ENCODE data around the gene C7orf57.

Gene C7orf57

GRCh38 chr7:48017674-48018073, 17.7 kb upstream of the C7orf57 start:
- Histone ChIP-seq H3K4me1 (no peaks in the 10 kb centered on the region), H3K36me3 (no peaks in the 10 kb centered on the region), H3K27me3 (no peaks in the 10 kb centered on the region), H3K9me3 (no peaks in the 10 kb centered on the region), H3K27ac (no peak overlapping the region), H3K4me3 (no peak overlapping the region)
- intact Hi-C loops (cut with DNase I; ENCODE audit: low total_unique reads), result no loop called here
- no peak for DNase-seq
- no peak for TF ChIP-seq CTCF (IDR thresholded peaks at IDR 0.05)

GRCh38 chr7:48025624-48026023, 9.7 kb upstream of the C7orf57 start:
- no peak overlapping the region for H3K4me3 ChIP-seq
- peaks cover 0 to 8% of the 10 kb centered on the region in 2 donors for H3K27me3 ChIP-seq
- intact Hi-C loops (cut with DNase I; ENCODE audit: low total_unique reads), result no loop called here
- no peaks in the 10 kb centered on the region for H3K36me3 ChIP-seq
- no peak for TF ChIP-seq CTCF (IDR thresholded peaks at IDR 0.05)
- peaks cover 0 to 5% (median 0%) of the 10 kb centered on the region in 3 donors for H3K9me3 ChIP-seq
- no peak for DNase-seq
- H3K4me1 ChIP-seq, result no peaks in the 10 kb centered on the region
- no peak overlapping the region for H3K27ac ChIP-seq

GRCh38 chr7:48028938-48029337, 6.4 kb upstream of the C7orf57 start, which contains the start of gene SUN3:
SUN3 (minus strand) TSS chr7:48029107; CDS start chr7:48028938, 169 bp downstream.
- no peaks in the 10 kb centered on the region for H3K36me3 ChIP-seq
- H3K4me1 ChIP-seq, result no peaks in the 10 kb centered on the region
- H3K9me3 ChIP-seq, result peaks cover 0 to 5% (median 0%) of the 10 kb centered on the region in 3 donors
- no peak within 1 kb of the TSS for H3K27ac ChIP-seq
- TF ChIP-seq CTCF (IDR thresholded peaks at IDR 0.05), result no peak
- intact Hi-C loops (cut with DNase I; ENCODE audit: low total_unique reads), result no loop called here
- no peak for DNase-seq
- peaks cover 0 to 8% of the 10 kb centered on the region in 2 donors for H3K27me3 ChIP-seq
- H3K4me3 ChIP-seq, result no peak within 1 kb of the TSS

- intact Hi-C loops (cut with DNase I; ENCODE audit: low total_unique reads), result no loop called here
- Histone ChIP-seq H3K9me3 (no peaks in the 10 kb centered on the region), H3K4me1 (peaks cover 0 to 14% (median 8%) of the 10 kb centered on the region in 4 donors), H3K4me3 (no peak overlapping the region), H3K27ac (no peak overlapping the region), H3K27me3 (peaks cover 0 to 8% of the 10 kb centered on the region in 2 donors), H3K36me3 (no peaks in the 10 kb centered on the region)
- DNase-seq, result no peak
- TF ChIP-seq CTCF (IDR thresholded peaks at IDR 0.05), result no peak
These were observed 4.2 kb upstream of the C7orf57 start for GRCh38 chr7:48031111-48031510.

- H3K27ac ChIP-seq, result no peak overlapping the region
- TF ChIP-seq CTCF (IDR thresholded peaks at IDR 0.05), result no peak
- intact Hi-C loops (cut with DNase I; ENCODE audit: low total_unique reads), result loop anchor here (2.0 kb wide), 1 partner anchor 77 kb away; no protein-coding TSS in a partner anchor
- H3K36me3 ChIP-seq, result no peaks in the 10 kb centered on the region
- no peak overlapping the region for H3K4me3 ChIP-seq
- H3K4me1 ChIP-seq, result peaks cover 0 to 17% (median 11%) of the 10 kb centered on the region in 4 donors
- H3K27me3 ChIP-seq, result peaks cover 0 to 9% of the 10 kb centered on the region in 2 donors
- H3K9me3 ChIP-seq, result no peaks in the 10 kb centered on the region
- DNase-seq, result no peak
These were observed 1.4 kb upstream of the C7orf57 start for GRCh38 chr7:48033922-48034321.
